ENCODE measurements around the gene FSD2.
A peak's percentile ranks its signal among the peaks of the same experiment; 100 is the strongest.
"Not testable (repeated sequence)": the region's sequence is repeated elsewhere in the genome, so short reads cannot be mapped to it uniquely, and the experiment has no call there.

Gene FSD2

DNA sequence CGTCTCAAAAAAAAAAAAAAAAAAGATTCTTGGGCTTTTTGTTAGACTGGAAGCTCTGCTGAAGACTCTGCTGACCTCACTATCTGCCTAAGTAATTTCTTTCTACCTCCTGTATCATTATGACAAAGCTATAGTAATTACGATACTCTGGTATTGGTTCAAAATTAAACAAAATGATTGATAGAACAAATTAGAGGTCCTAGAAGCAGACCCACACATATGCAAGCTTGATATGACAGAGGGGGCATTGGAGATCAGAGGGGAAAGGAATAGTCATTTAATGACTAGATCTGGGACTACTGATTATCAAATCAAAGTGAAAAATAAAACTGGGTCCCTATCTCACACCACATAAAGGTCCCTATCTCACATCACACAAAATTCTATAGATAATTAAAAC is 74.3 kb downstream of the FSD2 start:
- DNase-seq: peak; percentile 20

DNA sequence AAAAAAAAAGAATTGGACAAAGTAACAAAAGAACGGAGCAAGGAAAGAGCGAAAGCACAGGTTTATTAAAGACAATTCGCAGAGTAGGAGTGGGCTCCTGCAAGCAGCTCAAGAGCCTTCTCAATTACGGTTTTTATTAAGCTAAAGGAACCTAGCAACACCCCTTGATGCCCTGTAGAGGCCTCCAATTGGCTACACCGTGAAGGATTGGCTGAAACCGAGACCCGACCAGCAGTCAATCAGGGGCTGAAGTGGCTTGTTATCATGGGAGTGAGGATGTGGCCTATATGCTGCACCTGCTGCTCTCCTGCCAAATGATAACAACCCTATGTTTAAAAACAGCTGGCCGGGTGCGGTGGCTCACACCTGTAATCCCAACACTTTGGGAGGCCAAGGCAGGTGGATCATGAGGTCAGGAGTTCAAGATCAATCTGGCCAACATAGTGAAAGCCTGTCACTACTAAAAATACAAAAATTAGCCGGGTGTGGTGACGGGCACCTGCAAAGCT is 75.8 kb downstream of the FSD2 start:
- no peak for DNase-seq

DNA sequence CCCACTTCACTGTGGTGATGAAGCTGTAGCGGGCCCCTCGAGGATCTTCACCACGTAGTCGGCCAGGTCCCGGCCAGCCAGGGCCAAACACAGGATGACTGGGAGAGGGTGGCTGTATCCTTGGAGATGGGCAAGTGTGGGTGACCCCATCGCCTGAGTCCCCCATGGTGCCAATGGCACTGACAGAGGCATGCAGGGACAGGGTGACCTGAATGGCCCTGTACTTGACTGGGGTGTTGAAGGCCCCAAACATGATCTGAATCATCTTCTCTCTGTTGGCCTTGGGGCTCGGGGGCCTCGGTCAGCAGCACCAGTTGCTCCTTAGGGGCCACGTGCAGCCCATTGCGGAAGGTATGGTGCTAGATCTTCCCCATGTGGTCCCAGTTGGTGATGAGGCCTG is 79.1 kb downstream of the FSD2 start:
- DNase-seq: no peak

DNA sequence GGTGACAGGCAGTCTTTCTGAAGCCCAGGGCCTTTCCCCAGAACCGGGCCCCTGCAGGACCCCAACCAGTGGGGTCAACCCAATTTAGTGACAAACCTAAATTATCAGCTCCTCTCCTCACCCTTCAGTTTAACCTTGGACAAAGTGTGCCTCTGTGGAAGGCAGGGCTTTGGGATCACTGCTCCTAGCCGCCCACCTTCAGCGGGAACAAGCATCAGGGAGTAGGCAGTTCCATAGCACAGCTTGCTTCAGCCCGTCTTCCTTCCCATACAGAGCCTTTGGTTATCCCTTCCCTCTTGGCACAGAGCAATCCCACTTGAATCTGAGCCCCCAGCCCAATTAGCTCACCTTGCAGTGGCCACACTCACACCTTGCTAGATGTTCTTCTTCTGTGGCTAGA is 90.9 kb downstream of the FSD2 start:
- no peak for DNase-seq

DNA sequence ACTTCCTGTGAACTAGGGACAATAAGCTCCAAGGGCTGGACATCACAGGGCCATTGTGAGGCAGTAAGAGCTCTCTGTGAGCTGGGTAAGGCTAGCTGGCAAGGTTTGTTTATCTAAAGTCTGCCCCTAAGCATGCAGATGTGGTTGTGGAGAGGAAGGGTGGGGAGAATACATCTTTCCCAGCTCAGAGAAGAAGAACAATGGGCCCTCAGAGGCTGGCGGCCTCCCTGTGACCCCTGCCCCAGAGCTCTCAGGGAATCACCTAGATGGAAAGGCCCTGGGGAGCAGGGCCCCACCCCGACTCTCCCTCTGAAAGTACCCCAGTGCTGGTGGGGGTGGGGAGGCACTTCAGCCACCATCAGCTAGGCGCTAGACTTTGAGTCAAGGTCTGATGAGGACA is 91.9 kb downstream of the FSD2 start:
- no peak for DNase-seq

DNA sequence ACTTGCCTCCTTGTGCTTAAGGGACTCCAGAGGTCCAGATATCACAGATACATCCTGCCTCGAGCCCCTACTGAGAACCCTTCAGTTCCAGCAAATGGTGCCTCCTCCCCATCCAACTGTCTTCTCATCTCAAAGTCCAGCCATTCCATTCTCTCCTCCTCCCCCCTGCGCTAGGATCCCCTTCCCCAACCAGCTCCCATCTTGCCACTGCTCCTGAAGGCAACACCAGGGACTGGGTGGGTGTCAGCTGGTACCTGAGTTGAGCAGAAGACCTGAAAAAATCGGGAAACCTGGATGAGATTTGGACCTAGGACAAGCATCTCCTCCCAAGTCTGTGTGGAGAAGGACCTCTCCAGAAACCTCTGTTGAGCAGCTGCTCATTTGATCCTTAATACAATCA is 93.8 kb downstream of the FSD2 start:
- no peak for DNase-seq

DNA sequence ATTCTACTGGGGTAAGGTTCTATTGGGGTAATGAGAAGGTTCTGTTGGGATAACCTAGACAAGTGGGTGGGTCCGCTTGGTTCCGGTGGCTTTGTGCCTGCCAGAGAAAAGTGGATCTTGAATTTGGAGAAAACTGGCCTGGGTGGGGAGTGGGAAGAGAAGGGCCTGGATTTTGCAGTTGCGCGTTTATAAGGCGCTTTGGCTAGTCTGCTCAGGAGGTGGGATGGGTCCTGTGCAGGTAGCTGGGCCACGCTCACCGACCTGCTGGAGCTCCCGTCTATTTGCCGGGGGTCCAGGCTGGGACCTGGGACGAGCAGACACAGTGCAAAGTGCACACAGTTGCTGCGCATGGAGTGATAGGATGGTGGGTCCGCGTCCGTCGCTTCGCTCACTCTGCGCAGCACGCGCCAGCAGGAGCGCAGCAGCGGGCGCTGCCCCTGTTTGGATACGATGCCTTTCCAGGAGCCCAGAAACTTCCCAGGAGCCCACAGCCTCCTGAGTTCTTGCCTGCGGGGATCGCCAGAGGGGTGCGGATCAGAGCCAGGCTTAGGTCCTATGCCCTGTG is 94.9 kb downstream of the FSD2 start:
- DNase-seq: no peak

DNA sequence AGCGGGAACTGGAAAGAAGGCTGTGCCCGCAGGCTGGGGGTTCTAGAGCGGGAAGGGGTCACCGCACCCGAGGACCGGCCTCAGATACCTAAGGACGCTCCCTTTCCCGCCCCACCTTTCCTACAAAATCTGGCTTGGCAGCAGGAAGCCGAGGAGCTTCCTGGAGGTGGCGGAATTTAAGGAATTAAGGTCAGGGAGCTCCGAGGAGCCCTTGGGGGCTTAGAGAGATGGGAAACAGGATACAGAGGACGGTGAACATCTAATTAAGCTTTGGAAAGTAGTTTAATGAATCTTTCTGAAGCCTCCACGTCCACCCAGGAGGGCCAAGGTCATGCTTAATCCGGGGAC is 95.7 kb downstream of the FSD2 start:
- DNase-seq: no peak

DNA sequence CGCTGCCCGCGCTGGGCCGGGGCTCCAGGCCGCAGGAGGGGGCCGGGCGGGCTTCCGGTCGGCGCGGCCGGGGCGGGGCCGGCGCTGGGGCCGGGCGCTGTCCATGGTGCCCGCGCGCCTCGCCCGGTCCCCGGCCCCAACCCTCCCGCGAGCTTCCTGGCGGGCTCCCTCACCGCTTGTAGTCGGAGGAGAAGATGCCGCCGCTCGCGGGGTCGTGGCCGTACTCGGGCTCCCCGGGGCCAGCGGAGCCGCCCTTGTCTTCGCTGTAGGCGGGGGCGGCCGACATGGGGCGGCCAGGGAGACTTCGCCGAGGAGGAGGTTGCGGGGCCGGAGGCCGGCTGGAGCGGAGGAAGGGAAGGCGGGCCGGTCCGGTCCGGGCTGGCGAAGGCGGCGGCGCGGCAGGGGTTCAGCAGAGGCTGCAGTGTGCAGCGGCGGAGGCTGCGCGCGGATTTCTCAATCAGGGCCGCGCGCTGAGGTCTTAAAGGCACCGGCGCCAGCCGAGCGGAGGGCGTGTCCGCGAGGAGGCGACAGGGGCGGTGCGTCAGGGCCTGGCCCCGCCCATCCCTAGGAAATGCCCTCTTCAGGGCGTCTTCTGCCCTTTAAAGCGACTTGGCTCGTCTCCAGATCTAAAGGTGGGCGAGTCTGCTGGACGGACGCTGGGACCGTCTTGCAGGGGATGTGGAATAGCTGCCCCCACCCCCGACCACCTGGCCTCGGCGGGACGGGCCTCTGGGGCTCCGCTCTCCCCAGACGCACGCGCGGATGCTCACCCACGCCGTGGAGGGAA is 96.3 kb downstream of the FSD2 start, which contains the start of gene AP3B2:
Gene AP3B2, minus strand, starts transcription at position 455 of the 787 bp plus-strand sequence. Its CDS starts 169 bp downstream, at position 286.
- peak; percentile 81 for DNase-seq

DNA sequence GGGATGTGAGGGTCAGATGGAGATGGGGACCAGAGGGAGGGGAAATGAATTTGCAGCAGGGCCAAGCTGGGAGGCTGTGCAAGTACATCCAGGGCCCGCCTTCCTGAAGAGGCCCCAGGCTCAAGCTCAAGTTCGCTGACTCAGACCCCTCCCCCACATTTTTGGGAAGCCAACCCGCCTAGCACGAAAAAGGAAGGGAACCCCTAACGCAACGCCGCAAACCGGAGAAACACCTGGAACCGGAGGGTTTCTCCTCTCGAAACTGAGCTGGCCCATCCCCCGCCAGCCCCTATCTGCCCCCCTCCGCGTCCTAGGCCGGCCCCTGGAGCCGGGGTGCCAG is 96.8 kb downstream of the FSD2 start:
- peak; percentile 3 for DNase-seq

DNA sequence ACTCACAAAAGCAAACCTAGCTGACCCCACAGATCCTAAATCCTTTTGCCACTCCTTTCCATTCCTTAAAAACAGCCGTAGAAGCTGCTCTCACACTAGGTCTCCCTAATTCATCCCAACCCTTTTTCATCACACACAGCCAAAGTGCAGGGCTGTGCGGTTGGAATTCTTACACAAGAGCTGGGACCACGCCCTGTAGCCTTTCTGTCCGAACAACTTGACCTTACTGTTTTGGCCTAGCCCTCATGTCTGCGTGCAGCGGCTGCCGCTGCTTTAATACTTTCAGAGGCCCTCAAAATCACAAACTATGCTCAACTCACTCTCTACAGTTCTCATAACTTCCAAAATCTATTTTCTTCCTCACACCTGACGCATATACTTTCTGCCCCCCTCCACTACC is 100.0 kb downstream of the FSD2 start:
- DNase-seq: not testable (repeated sequence)
